Right forelimb (tissue), 1 donor: ENCODE measurements around the gene ABCG2.

Experiments
- DNase-seq: peaks from one replicate; pipeline ENCODE4 v3.0.0-alpha.2; 2018

The ABCG2 gene

GRCh38 chr4:88062843-88063242, 95.6 kb downstream of the ABCG2 start:
- DNase-seq: no peak

DNA sequence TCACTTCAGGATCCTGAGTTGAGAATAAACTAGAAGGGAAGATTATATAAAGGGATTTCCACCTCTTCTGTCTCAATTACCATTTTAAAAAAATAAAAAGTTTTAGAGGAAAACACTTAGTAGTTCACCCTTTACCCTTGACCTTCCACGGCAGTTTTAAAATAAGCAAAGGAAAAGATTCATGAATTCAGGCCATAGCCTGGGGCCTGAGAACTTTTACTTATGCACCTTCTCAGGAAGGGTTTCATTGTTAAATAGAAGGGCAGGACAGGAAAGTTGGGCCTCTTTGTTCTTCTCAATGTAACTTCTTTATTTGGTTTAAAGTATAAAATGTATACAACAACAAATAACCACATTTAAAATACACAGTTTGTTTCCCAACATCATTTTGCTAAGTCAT, 96.1 kb downstream of the ABCG2 start:
- DNase-seq: no peak

DNA sequence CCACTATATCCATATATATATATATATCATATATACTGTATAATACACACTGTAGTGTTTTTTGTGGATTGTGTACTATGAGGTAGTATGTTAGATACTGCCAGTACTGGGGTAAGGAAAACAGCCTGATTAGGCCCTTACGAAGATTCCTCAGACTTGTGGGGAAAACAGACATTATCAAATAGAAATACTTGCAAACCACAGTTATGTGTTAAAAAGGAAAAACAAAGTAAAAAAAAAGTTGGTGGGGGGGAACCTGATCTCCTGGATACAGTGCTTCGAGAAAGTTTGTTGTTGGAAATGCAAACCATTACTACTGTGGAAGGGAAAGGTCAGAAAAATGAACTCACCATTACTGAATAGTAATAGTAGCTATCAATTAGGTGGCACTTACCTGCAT, 98.0 kb downstream of the ABCG2 start:
- DNase-seq: no peak

DNA sequence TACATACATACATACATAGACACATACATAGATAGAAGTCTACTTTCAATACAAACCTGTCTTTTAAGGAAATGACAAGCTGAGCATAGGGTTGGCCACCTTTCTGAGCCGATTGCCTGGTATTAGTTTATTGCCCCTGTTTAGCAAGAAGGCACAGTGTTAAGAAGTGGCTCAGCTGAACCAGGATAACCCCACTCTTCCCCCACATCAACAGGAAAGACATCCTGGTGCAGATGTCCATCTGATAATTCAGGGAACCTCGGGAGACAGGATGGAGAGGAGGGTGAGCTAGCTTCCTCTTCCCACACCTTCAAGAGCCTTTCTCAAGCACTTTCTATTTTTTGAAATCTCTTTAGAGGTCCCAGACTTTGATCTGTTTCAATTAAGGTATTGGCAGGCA, 98.7 kb downstream of the ABCG2 start:
- no peak for DNase-seq

GRCh38 chr4:88058295-88058694, 100.1 kb downstream of the ABCG2 start:
- DNase-seq: no peak

DNA sequence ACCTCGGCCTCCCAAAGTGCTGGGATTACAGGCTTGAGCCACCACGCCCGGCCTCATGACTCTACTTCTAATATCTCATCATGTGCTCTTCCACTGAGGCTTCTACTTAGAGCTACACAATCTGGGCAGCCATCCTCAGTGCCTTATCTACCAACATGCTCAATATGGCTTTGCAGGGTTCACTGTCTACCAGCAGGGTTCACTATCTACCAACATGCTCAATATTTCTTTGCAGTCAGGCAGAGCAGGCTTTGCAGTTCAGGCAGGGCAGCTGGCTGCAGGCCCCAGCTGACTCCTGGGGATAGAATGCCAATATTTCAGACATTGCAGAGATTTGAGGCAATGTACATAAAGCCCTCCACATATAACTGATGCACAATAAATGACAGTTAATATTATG, 103.5 kb downstream of the ABCG2 start:
- no peak for DNase-seq

DNA sequence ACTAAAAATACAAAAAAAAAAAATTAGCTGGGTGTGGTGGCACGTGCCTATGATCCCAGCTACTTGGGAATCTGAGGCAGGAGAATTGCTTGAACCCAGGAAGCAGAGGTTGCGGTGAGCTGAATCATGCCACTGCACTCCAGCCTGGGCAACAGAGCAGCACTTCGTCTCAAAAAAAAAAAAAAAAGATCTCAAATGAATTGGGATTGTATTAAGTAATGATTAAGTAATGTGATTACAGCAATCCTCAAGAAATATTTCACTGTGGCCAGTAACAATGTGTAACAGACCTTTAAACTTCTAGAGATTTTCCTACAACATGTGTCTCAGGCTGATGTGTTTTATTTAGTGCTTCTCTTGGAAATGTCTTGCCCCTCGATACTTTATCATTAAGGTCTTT, 104.2 kb downstream of the ABCG2 start:
- DNase-seq: no peak

GRCh38 chr4:88045021-88045420, 113.4 kb downstream of the ABCG2 start:
- DNase-seq: no peak

- no peak for DNase-seq
Observed at GRCh38 chr4:88043586-88044340, 114.7 kb downstream of the ABCG2 start.

DNA sequence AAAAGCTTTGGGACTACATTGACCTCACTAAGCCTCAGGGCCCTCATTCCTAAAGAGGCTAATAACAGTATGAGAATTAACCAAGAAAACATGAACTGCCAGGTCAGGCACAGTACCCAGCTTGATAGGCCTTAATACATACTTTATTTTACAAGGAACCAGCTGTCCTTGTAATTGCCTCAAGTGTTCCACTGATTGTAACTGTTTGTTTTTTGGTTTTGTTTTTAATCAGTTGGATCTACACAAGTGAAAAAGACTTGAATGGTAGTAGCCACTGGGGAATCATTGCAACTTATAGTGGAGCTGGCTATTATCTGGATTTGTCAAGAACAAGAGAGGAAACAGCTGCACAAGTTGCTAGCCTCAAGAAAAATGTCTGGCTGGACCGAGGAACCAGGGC, 115.4 kb downstream of the ABCG2 start:
- no peak for DNase-seq

DNA sequence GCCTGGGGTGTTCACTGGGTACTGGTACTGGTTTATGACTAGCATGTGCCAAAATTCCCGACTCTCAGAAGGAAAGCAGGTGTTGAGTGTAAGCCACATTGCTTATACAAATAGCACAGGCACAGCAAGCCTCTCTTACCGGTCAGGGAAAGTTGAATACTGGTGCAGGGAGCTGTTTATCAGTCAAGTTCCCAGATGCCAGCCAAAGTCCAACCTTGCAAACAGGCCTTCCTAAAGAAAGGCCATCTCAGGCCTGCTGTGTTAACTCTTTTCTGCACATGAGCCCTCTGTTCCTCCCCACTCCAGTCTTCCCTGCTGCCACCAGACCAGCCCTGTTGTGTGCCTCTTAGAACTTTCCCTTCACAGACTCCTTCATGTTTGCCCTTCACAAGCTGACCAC, 116.8 kb downstream of the ABCG2 start:
- no peak for DNase-seq

GRCh38 chr4:88040707-88041106, 117.7 kb downstream of the ABCG2 start:
- DNase-seq: no peak
